SK-N-MC (cell line): Measurements from ENCODE around the gene MIR17HG.

Experiments used
- DNase-seq: peaks from one replicate; pipeline ENCODE4 v3.0.0-alpha.2; 2011; ENCODE audit warnings: low read depth, low spot score
- H3K27ac ChIP-seq: fragments of 200-600 bp; sonication (generic); 2 replicates; pipeline ENCODE4 v1.5.1; 2016; ENCODE audit warnings: mixed run types
- H3K36me3 ChIP-seq: fragments of 200-600 bp; sonication (generic); 2 replicates; pipeline ENCODE4 v1.6.1; 2017; ENCODE audit warnings: antibody characterized with exemption, low read length, mixed read lengths; ENCODE audit not compliant: insufficient read depth
- H3K4me3 ChIP-seq: fragments of 200-600 bp; sonication (generic); 2 replicates; pipeline ENCODE4 v1.5.1; 2016
- H3K9ac ChIP-seq: fragments of 200-600 bp; sonication (generic); 2 replicates; pipeline ENCODE4 v1.8.0; 2017; ENCODE audit warnings: mixed run types, mixed read lengths; ENCODE audit not compliant: insufficient read length
- H3K9me3 ChIP-seq: fragments of 200-600 bp; sonication (generic); 2 replicates; pipeline ENCODE4 v1.6.1; 2017; ENCODE audit warnings: low read depth, mild to moderate bottlenecking, antibody characterized with exemption, low read length, moderate library complexity, mixed read lengths
- EZH2 ChIP-seq: fragments of 200-600 bp; sonication (generic); IDR thresholded peaks from one replicate; pipeline ENCODE4 v1.6.1; 2017; ENCODE audit warnings: antibody characterized with exemption
- FOXP2 ChIP-seq: optimal IDR thresholded peaks from 2 replicates; pipeline ENCODE3; 2011; ENCODE audit warnings: mild to moderate bottlenecking, moderate library complexity; ENCODE audit not compliant: insufficient read depth; ENCODE audit errors: extremely low read length, control extremely low read depth
- POLR2AphosphoS5 ChIP-seq: IDR thresholded peaks from 2 replicates; pipeline ENCODE4 v1.6.1; 2012; ENCODE audit warnings: mild to moderate bottlenecking, low read depth, low read length, borderline replicate concordance

The MIR17HG gene

GRCh38 chr13:91329733-91330132, 17.8 kb upstream of the MIR17HG start:
- DNase-seq = no peak
- no peak overlapping the region for H3K9ac ChIP-seq
- no peaks in the 10 kb centered on the region for H3K9me3 ChIP-seq
- H3K27ac ChIP-seq = no peak overlapping the region
- no peaks in the 10 kb centered on the region for H3K36me3 ChIP-seq
- TF ChIP-seq EZH2 (no peak), POLR2AphosphoS5 (no peak), FOXP2 (no peak)
- no peak overlapping the region for H3K4me3 ChIP-seq

- DNase-seq = no peak
- H3K36me3 ChIP-seq = no peaks in the 10 kb centered on the region
- H3K4me3 ChIP-seq = no peak overlapping the region
- H3K9me3 ChIP-seq = no peaks in the 10 kb centered on the region
- no peak overlapping the region for H3K27ac ChIP-seq
- TF ChIP-seq EZH2 = no peak
- no peak for TF ChIP-seq POLR2AphosphoS5
- no peak for TF ChIP-seq FOXP2
- no peak overlapping the region for H3K9ac ChIP-seq
These were observed 16.2 kb upstream of the MIR17HG start for GRCh38 chr13:91331047-91331915.

GRCh38 chr13:91346062-91346461, 1.4 kb upstream of the MIR17HG start:
- TF ChIP-seq EZH2 (no peak), POLR2AphosphoS5 (no peak), FOXP2 (no peak)

GRCh38 chr13:91346850-91347201, 661 bp upstream of the MIR17HG start:
- H3K36me3 ChIP-seq = peaks cover 29% of the 10 kb centered on the region
- peak overlapping the region; percentile 93 for H3K27ac ChIP-seq
- peak overlapping the region; percentile 84 for H3K9ac ChIP-seq
- no peak for TF ChIP-seq FOXP2
- TF ChIP-seq EZH2 = no peak
- TF ChIP-seq POLR2AphosphoS5 = no peak
- H3K9me3 ChIP-seq = no peaks in the 10 kb centered on the region
- no peak for DNase-seq
- peak overlapping the region; percentile 96 for H3K4me3 ChIP-seq

More at GRCh38 chr13:91346062-91346461, 1.4 kb upstream of the MIR17HG start:
- peak overlapping the region; percentile 93 for H3K27ac ChIP-seq
- H3K36me3 ChIP-seq = peaks cover 21% of the 10 kb centered on the region
- no peak for DNase-seq
- peak overlapping the region; percentile 84 for H3K9ac ChIP-seq
- no peaks in the 10 kb centered on the region for H3K9me3 ChIP-seq
- H3K4me3 ChIP-seq = peak overlapping the region; percentile 96

GRCh38 chr13:91347996-91348905, 764 bp downstream of the MIR17HG start:
- TF ChIP-seq POLR2AphosphoS5 (no peak), EZH2 (no peak), FOXP2 (no peak)
- Histone ChIP-seq H3K4me3 (peak overlapping the region; percentile 99), H3K27ac (peak overlapping the region; percentile 97), H3K9ac (peak overlapping the region; percentile 100), H3K9me3 (no peaks in the 10 kb centered on the region), H3K36me3 (peaks cover 43% of the 10 kb centered on the region)
- no peak for DNase-seq

GRCh38 chr13:91348906-91349435, 1.5 kb downstream of the MIR17HG start:
- Histone ChIP-seq H3K9ac (peak overlapping the region; percentile 100), H3K9me3 (no peaks in the 10 kb centered on the region), H3K4me3 (peak overlapping the region; percentile 99), H3K36me3 (peaks cover 50% of the 10 kb centered on the region), H3K27ac (peak overlapping the region; percentile 97)
- TF ChIP-seq FOXP2 (no peak), POLR2AphosphoS5 (peak; percentile 74)
- no peak for DNase-seq

GRCh38 chr13:91349992-91350911, 2.8 kb downstream of the MIR17HG start:
- no peak for TF ChIP-seq FOXP2
- peak; percentile 38; the same call in 1 of the 2 replicates for TF ChIP-seq POLR2AphosphoS5
- Histone ChIP-seq H3K9ac (peak overlapping the region; percentile 100), H3K36me3 (peaks cover 63% of the 10 kb centered on the region), H3K27ac (peak overlapping the region; percentile 97), H3K4me3 (peak overlapping the region; percentile 99), H3K9me3 (no peaks in the 10 kb centered on the region)
- DNase-seq = no peak
